Measurements from ENCODE around the gene IRF2BP2. TPM values are rescaled to one million over a fixed set of nuclear protein-coding genes. Genes with fewer than 3 reads are reported as not detected.
"Not testable (repeated sequence)": the region's sequence is repeated elsewhere in the genome, so short reads cannot be mapped to it uniquely, and the experiment has no call there.

The IRF2BP2 gene
- total RNA-seq, 2 donors from 2014 or later = 238 to 283 TPM

- Mint-ChIP-seq H3K4me1 (ENCODE audit: low read depth) (peaks cover 61% of the 10 kb centered on the region), H3K27ac (peak overlapping the region; percentile 83), H3K27me3 (ENCODE audit: low read depth) (no peaks in the 10 kb centered on the region), H3K4me3 (peak overlapping the region; percentile 89 to 97), H3K9me3 (peaks cover 0 to 2% of the 10 kb centered on the region in 2 donors), H3K36me3 (ENCODE audit: insufficient read depth in 2 of 2) (peaks cover 15 to 25% of the 10 kb centered on the region in 2 donors)
- ATAC-seq (replicated peaks in 1 of 2) (peak; percentile 82 to 86), DNase-seq (peak; percentile 80 to 82)
These were observed 10.2 kb downstream of the IRF2BP2 start for GRCh38 chr1:234599617-234600417.

- H3K27me3 Mint-ChIP-seq (ENCODE audit: low read depth) = no peaks in the 10 kb centered on the region
- peak overlapping the region; percentile 89 for H3K4me3 Mint-ChIP-seq
- peaks cover 62% of the 10 kb centered on the region for H3K4me1 Mint-ChIP-seq (ENCODE audit: low read depth)
- peaks cover 1 to 2% of the 10 kb centered on the region in 2 donors for H3K9me3 Mint-ChIP-seq
- H3K36me3 Mint-ChIP-seq (ENCODE audit: insufficient read depth in 2 of 2) = peaks cover 12 to 18% of the 10 kb centered on the region in 2 donors
- peak overlapping the region; percentile 83 for H3K27ac Mint-ChIP-seq
- DNase-seq (no peak), ATAC-seq (replicated peaks in 1 of 2) (no peak)
These were observed 10.9 kb downstream of the IRF2BP2 start for GRCh38 chr1:234598974-234599616.

DNA sequence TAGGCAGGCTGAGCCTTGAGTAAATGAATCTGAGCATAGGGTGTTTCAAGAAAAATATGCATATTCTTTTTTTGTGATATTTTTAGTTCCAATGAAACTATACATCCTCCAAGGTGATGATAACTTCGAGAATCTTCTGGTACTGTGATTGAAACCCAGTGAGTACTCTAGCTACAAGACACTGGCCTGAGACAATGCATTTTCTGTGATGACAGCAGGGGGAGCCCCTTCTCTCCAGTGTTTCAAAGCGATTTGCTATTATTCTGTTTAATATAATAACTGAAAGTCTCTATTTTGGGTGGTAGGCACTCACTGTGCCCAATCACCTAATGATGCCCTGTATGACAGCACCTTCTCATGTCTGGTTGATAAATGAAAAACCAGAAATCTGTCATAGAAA lies 12.1 kb downstream of the IRF2BP2 start:
- Mint-ChIP-seq H3K27ac (peak overlapping the region; percentile 73), H3K9me3 (peaks cover 1 to 2% of the 10 kb centered on the region in 2 donors), H3K4me1 (ENCODE audit: low read depth) (peaks cover 55% of the 10 kb centered on the region), H3K27me3 (ENCODE audit: low read depth) (no peaks in the 10 kb centered on the region), H3K4me3 (no peak overlapping the region), H3K36me3 (ENCODE audit: insufficient read depth in 2 of 2) (peaks cover 8 to 13% of the 10 kb centered on the region in 2 donors)
- ATAC-seq (replicated peaks in 1 of 2) (no peak), DNase-seq (peak; percentile 41 to 54)

GRCh38 chr1:234595899-234596298 lies 14.1 kb downstream of the IRF2BP2 start:
- Mint-ChIP-seq H3K9me3 (peaks cover 1 to 2% of the 10 kb centered on the region in 2 donors), H3K27ac (peak overlapping the region; percentile 14), H3K4me3 (no peak overlapping the region), H3K27me3 (ENCODE audit: low read depth) (no peaks in the 10 kb centered on the region), H3K36me3 (ENCODE audit: insufficient read depth in 2 of 2) (peaks cover 6 to 10% of the 10 kb centered on the region in 2 donors), H3K4me1 (ENCODE audit: low read depth) (peaks cover 35% of the 10 kb centered on the region)
- ATAC-seq (replicated peaks in 1 of 2) = no peak
- DNase-seq = no peak

DNA sequence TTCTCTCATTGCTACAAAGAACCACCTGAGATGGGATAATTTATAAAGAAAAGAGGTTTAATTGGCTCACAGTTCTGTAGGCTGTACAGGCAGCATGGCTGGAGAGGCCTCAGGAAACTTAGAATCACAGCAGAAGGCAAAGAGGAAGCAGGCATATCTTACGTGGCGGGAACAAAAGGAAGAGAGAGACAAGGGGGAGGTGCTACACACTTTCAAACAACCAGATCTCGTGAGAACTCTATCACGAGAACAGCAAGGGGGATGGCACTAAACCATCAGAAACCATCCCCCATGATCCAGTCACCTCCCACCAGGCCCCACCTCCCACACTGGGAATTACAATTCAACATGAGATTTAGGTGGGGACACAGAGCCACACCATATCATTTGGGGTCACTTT lies 15.4 kb downstream of the IRF2BP2 start:
- ATAC-seq (replicated peaks in 1 of 2); H3K27me3 Mint-ChIP-seq (ENCODE audit: low read depth); H3K27ac Mint-ChIP-seq; DNase-seq; H3K9me3 Mint-ChIP-seq; H3K4me3 Mint-ChIP-seq: not testable (repeated sequence)
- Mint-ChIP-seq H3K4me1 (ENCODE audit: low read depth) (peaks cover 27% of the 10 kb centered on the region), H3K36me3 (ENCODE audit: insufficient read depth in 2 of 2) (peaks cover 6 to 10% of the 10 kb centered on the region in 2 donors)

DNA sequence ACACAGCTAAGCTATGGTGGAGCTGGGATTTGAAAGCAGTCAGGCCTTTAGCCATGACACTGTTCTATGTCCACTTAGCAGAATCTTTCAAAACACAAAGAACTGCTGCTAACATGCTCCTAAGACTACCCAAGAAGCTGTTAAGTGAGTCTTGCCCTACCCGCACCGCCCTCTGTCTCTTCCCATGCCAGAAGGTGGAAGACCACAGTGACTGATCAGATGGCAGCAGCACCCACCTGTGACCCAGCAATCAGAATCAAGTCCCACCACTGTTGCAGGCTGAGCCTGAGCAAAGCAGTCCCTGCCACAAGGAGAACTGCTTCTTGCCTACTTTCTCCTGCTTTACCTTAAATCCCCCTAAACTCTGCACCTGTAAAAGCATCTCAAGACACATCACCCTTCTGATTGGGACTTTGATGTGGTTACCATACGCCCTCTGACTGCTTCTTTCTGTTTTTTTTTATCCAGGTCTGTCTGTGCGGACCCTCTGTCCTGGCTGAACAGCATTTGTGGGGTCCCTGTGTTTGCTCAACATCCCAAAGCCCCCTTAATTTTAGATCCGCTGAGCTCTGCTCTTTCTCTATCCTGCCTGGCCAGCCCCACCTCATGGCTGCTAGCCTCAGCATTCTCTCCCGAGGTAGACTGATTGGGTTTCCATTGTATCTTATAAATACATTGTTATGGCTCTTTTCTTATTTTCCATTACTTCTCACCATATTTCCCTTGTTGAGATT lies 16.0 kb downstream of the IRF2BP2 start:
- Mint-ChIP-seq H3K4me3 (no peak overlapping the region), H3K36me3 (ENCODE audit: insufficient read depth in 2 of 2) (peaks cover 6 to 10% of the 10 kb centered on the region in 2 donors), H3K9me3 (peaks cover 1 to 2% of the 10 kb centered on the region in 2 donors), H3K27me3 (ENCODE audit: low read depth) (no peaks in the 10 kb centered on the region), H3K4me1 (ENCODE audit: low read depth) (peaks cover 25% of the 10 kb centered on the region), H3K27ac (no peak overlapping the region)
- no peak for DNase-seq
- peak in 1 of 2 donors; percentile 17 for ATAC-seq (replicated peaks in 1 of 2)

DNA sequence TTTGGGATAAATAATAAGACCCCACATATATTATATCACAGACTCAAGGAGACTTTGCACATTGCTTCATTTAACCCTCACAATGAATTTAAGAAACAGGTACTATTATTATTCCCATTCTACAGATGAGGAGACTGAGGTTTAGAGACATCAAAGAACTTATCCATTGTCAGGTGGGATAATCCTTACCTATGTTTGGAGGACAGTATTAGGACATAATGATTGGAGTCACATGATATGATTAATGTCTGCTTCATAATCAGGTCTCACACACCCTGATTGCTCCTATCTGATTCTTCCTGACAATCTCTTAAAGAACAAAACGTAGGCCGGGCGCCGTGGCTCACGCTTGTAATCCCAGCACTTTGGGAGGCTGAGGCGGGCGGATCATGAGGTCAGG lies 16.9 kb downstream of the IRF2BP2 start:
- no peak for ATAC-seq (replicated peaks in 1 of 2)
- no peaks in the 10 kb centered on the region for H3K27me3 Mint-ChIP-seq (ENCODE audit: low read depth)

GRCh38 chr1:234592240-234592639 lies 17.7 kb downstream of the IRF2BP2 start:
- Mint-ChIP-seq H3K9me3 (peaks cover 1 to 2% of the 10 kb centered on the region in 2 donors), H3K27ac (no peak overlapping the region)

More for the DNA sequence above, 16.9 kb downstream of the IRF2BP2 start:
- Mint-ChIP-seq H3K4me3 (no peak overlapping the region), H3K36me3 (ENCODE audit: insufficient read depth in 2 of 2) (peaks cover 6 to 10% of the 10 kb centered on the region in 2 donors), H3K27ac (no peak overlapping the region), H3K9me3 (peaks cover 1 to 2% of the 10 kb centered on the region in 2 donors), H3K4me1 (ENCODE audit: low read depth) (peaks cover 17% of the 10 kb centered on the region)
- DNase-seq = no peak

DNA sequence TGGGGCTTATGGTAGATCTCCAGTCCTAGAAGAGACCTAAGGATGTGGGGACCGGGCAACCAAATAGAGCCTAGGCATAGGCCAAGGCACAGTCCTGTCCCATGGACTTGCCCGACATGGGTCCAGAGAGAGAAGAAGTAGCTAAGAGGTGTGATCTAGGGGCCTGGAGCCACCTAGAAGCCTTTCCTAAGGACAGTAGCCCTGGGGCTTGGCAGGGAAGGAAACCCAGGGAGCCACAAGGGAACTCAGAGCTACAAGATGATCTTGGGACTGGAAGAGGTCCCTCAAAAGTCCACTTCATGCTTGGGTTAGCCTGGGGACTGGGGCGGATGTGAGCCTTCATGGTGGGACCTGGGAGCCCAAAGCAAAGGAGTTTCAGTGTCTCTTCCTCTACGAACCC lies 18.8 kb downstream of the IRF2BP2 start:
- H3K9me3 Mint-ChIP-seq = peaks cover 1 to 2% of the 10 kb centered on the region in 2 donors
- peaks cover 11% of the 10 kb centered on the region for H3K4me1 Mint-ChIP-seq (ENCODE audit: low read depth)
- H3K36me3 Mint-ChIP-seq (ENCODE audit: insufficient read depth in 2 of 2) = peaks cover 4 to 6% of the 10 kb centered on the region in 2 donors
- ATAC-seq (replicated peaks in 1 of 2) (no peak), DNase-seq (no peak)
- H3K27ac Mint-ChIP-seq = no peak overlapping the region
- peaks cover 12% of the 10 kb centered on the region for H3K27me3 Mint-ChIP-seq (ENCODE audit: low read depth)
- H3K4me3 Mint-ChIP-seq = no peak overlapping the region

More at GRCh38 chr1:234592240-234592639, 17.7 kb downstream of the IRF2BP2 start:
- Mint-ChIP-seq H3K4me1 (ENCODE audit: low read depth) (peaks cover 11% of the 10 kb centered on the region), H3K36me3 (ENCODE audit: insufficient read depth in 2 of 2) (peaks cover 6 to 10% of the 10 kb centered on the region in 2 donors), H3K27me3 (ENCODE audit: low read depth) (peaks cover under 1% of the 10 kb centered on the region), H3K4me3 (no peak overlapping the region)
- no peak for DNase-seq
- no peak for ATAC-seq (replicated peaks in 1 of 2)

DNA sequence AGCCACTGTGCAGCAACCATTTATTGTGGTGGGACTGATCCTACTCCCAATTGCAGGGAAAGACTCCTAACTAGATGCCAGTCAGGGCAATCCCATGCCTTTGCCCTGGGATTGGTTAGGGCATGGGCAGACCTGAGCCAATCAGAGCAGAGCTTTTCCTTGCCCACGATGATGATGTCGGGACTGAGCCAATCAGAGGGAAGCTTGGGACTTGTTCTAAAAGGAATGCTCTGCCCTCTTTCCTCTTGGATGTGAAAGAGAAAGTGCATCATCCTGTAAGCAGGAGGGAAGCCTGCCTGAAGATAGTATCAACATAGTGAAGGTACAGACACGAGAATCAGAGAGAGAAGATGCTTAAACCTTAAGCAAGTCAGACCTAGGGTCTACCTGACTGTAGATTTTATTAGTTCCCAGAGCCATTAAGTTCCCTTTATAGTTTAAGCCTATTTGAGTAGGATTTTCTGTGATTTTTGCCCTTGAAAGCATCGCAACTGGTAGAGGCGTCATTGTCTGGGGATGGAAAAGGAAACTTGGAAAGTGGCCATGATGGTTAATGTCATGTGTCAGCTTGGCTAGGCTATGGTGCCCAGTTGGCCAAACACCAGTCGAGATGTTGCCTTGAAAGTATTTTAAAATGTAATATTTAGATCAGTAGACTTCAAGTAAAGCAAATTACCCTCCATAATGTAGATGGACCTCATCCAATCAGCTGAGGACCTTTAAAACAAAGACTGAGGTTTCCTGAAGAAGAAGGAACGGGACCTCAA lies 19.9 kb downstream of the IRF2BP2 start:
- ATAC-seq (replicated peaks in 1 of 2) = no peak
- Mint-ChIP-seq H3K4me1 (ENCODE audit: low read depth) (peaks cover 11% of the 10 kb centered on the region), H3K27ac (no peak overlapping the region), H3K4me3 (no peak overlapping the region), H3K36me3 (ENCODE audit: insufficient read depth in 2 of 2) (no peaks in the 10 kb centered on the region), H3K27me3 (ENCODE audit: low read depth) (peaks cover 16% of the 10 kb centered on the region), H3K9me3 (peaks cover 0 to 1% of the 10 kb centered on the region in 2 donors)
- DNase-seq = no peak

GRCh38 chr1:234589064-234589800 lies 20.7 kb downstream of the IRF2BP2 start:
- H3K27ac Mint-ChIP-seq = no peak overlapping the region
- ATAC-seq (replicated peaks in 1 of 2) (no peak), DNase-seq (no peak)
- H3K27me3 Mint-ChIP-seq (ENCODE audit: low read depth) = peaks cover 16% of the 10 kb centered on the region
- no peaks in the 10 kb centered on the region for H3K36me3 Mint-ChIP-seq (ENCODE audit: insufficient read depth in 2 of 2)
- H3K4me3 Mint-ChIP-seq = no peak overlapping the region
- H3K9me3 Mint-ChIP-seq = no peaks in the 10 kb centered on the region
- peaks cover 6% of the 10 kb centered on the region for H3K4me1 Mint-ChIP-seq (ENCODE audit: low read depth)

DNA sequence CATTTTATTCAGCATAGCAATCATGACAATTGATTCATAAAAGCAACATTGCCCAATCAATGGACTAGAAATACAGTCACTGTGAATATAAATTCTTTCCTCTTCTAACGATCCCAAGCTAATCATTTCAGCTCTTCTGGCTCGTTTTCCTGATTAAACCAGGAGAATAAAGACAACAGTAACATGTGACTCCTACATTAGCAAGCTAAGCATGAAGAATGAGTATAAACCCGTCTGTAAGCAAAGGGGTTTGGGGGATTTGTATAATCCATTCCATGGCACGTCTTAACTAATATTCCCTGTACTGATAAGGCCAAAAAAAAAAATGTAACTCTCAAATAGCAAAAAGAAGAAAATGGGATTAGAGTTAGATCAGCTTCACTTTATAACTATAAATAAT lies 21.6 kb downstream of the IRF2BP2 start:
- Mint-ChIP-seq H3K27me3 (ENCODE audit: low read depth) (peaks cover 16% of the 10 kb centered on the region), H3K4me1 (ENCODE audit: low read depth) (no peaks in the 10 kb centered on the region), H3K36me3 (ENCODE audit: insufficient read depth in 2 of 2) (no peaks in the 10 kb centered on the region), H3K4me3 (no peak overlapping the region), H3K9me3 (no peaks in the 10 kb centered on the region), H3K27ac (no peak overlapping the region)
- ATAC-seq (replicated peaks in 1 of 2) (no peak), DNase-seq (no peak)
